ENCODE data around the gene CCN5. TPM values are rescaled to one million over a fixed set of nuclear protein-coding genes. Genes with fewer than 3 reads are reported as not detected.

CCN5 gene
- polyA plus RNA-seq, 1 experiment, result 0.37 TPM

DNA sequence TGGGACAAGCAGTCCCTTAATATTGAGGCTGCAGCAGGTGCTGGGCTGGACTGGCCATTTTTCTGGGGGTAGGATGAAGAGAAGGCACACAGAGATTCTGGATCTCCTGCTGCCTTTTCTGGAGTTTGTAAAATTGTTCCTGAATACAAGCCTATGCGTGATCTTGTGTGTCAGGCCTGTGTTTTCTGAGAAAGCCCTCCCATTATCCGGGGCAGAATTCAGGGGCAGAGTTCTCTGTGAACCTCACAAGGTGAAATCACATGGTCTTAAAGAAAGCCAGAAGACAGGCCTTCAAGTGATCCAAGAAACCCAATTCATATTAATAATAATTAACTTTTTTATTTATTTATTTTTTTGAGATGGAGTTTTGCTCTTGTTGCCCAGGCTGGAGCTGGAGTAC, 12.5 kb downstream of the CCN5 start:
- H3K9me3 ChIP-seq (ENCODE audit: control insufficient read depth, insufficient read depth, low read length), result no peaks in the 10 kb centered on the region; the same call in 1 of the 2 replicates
- ChIA-PET CTCF (interaction anchor here (1.6 kb wide), 1 partner anchor 647 kb away, joined by 3 read pairs; no protein-coding TSS in a partner anchor), POLR2A (no interaction called here)
- H3K27ac ChIP-seq (ENCODE audit: low read depth, low read length), result no peak overlapping the region
- TF ChIP-seq, protein P1, sequence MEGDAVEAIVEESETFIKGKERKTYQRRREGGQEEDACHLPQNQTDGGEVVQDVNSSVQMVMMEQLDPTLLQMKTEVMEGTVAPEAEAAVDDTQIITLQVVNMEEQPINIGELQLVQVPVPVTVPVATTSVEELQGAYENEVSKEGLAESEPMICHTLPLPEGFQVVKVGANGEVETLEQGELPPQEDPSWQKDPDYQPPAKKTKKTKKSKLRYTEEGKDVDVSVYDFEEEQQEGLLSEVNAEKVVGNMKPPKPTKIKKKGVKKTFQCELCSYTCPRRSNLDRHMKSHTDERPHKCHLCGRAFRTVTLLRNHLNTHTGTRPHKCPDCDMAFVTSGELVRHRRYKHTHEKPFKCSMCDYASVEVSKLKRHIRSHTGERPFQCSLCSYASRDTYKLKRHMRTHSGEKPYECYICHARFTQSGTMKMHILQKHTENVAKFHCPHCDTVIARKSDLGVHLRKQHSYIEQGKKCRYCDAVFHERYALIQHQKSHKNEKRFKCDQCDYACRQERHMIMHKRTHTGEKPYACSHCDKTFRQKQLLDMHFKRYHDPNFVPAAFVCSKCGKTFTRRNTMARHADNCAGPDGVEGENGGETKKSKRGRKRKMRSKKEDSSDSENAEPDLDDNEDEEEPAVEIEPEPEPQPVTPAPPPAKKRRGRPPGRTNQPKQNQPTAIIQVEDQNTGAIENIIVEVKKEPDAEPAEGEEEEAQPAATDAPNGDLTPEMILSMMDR (IDR thresholded peaks at IDR 0.05; ENCODE audit: low read depth, low read length), result no peak
- no peak for DNase-seq (ENCODE audit: low read depth, low spot score)
- peaks cover 2% of the 10 kb centered on the region for H3K27me3 ChIP-seq (ENCODE audit: control insufficient read depth, insufficient read depth, low read length)
- no peak overlapping the region for H3K4me3 ChIP-seq (ENCODE audit: low read depth, low read length)

DNA sequence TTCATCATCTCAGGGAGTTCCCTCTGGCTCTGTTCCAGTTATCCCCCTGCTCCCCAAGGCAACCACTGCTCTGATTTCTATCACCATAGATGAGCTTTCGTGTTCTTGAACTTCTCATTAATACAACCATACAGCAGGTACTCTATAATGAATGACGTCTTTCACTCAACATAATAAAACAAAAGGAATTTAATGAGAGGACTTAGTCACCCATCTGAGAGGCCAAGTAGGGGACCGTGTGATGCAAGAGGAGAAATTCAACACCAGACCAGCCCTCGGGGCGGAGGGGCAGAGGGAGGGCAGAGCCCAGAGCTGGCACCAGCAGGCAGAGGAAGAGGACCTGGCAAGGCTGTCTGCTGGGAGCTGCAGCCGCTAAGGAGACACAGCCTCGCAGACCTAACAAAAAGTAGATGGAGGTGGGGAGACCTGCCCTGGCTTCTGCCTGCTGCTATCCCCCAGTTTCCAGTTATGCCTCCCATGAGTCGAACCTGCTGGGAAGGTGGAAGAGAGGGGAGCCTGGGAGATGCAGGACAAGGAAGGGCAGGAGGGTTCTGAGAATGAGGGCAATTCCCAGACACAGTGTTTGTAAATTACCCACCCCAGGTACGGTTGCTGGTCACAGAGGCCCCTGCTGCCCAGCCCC, 13.8 kb downstream of the CCN5 start:
- no peak overlapping the region for H3K4me3 ChIP-seq (ENCODE audit: low read depth, low read length)
- ChIA-PET POLR2A (no interaction called here), CTCF (interaction anchor here (0.6 kb wide), 1 partner anchor 46 kb away, joined by 3 read pairs; no protein-coding TSS in a partner anchor)
- no peaks in the 10 kb centered on the region; the same call in 1 of the 2 replicates for H3K9me3 ChIP-seq (ENCODE audit: control insufficient read depth, insufficient read depth, low read length)
- no peak for DNase-seq (ENCODE audit: low read depth, low spot score)
- H3K27ac ChIP-seq (ENCODE audit: low read depth, low read length), result no peak overlapping the region
- TF ChIP-seq, protein P1 (IDR thresholded peaks at IDR 0.05; ENCODE audit: low read depth, low read length), result no peak
- no peaks in the 10 kb centered on the region for H3K27me3 ChIP-seq (ENCODE audit: control insufficient read depth, insufficient read depth, low read length)

DNA sequence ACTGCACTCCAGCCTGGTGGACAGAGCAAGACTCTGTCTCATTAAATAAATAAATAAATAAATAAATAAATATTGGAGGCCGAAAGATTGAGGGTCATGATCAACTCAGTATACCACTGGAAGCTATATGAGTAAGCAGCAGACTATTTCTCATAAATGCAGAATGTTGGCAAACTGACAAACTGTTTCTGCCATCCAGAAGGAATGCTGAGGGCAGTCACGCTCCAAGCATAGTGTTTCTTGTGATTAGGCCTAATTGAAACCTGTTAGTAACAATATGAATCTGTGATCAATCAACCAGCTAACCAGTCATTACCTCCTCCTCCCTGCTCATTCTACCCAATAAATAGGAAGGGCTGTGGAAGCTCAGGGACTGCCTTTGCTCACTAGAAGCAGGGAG, 15.3 kb downstream of the CCN5 start:
- POLR2A ChIA-PET, result no interaction called here
- no peak overlapping the region for H3K4me3 ChIP-seq (ENCODE audit: low read depth, low read length)
- H3K27ac ChIP-seq (ENCODE audit: low read depth, low read length), result no peak overlapping the region
- no peaks in the 10 kb centered on the region for H3K27me3 ChIP-seq (ENCODE audit: control insufficient read depth, insufficient read depth, low read length)
- CTCF ChIA-PET, result interaction anchor here (2.9 to 6.4 kb wide), 2 partner anchors 17 to 46 kb away, joined by 11 to 190 read pairs; no protein-coding TSS in a partner anchor
- TF ChIP-seq, protein P1 (IDR thresholded peaks at IDR 0.05; ENCODE audit: low read depth, low read length), result no peak
- H3K9me3 ChIP-seq (ENCODE audit: control insufficient read depth, insufficient read depth, low read length), result no peaks in the 10 kb centered on the region
- DNase-seq (ENCODE audit: low read depth, low spot score), result no peak

DNA sequence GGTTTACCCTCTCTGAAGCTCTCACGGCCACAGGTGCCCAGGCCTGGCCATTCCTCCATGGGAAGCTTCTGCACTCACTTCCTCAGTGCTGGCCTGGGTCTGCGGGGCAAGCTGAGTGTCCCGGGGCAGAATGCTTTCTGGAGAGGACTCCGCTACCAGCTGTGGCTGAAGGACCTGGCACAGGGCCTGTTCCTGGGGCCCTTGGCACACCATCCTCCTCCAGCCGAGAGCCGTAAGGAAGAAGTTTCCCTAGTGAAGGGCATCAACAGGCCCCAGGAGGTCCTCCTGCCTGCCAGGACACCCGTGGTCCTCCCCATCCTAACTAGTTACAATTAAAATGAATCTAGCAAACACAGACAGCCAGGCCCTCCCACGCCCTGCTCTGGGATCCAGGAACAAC, 16.5 kb downstream of the CCN5 start:
- no peaks in the 10 kb centered on the region for H3K9me3 ChIP-seq (ENCODE audit: control insufficient read depth, insufficient read depth, low read length)
- no peaks in the 10 kb centered on the region for H3K27me3 ChIP-seq (ENCODE audit: control insufficient read depth, insufficient read depth, low read length)
- TF ChIP-seq, protein P1 (IDR thresholded peaks at IDR 0.05; ENCODE audit: low read depth, low read length), result no peak
- H3K27ac ChIP-seq (ENCODE audit: low read depth, low read length), result no peak overlapping the region
- CTCF ChIA-PET, result interaction anchor here (0.6 to 6.4 kb wide), 10 partner anchors 8 to 683 kb away, joined by 3 to 190 read pairs (median 6); no protein-coding TSS in a partner anchor
- POLR2A ChIA-PET, result interaction anchor here (0.6 kb wide), 2 partner anchors 9 to 100 kb away, joined by 3 to 4 read pairs; no protein-coding TSS in a partner anchor
- DNase-seq (ENCODE audit: low read depth, low spot score), result no peak
- no peak overlapping the region for H3K4me3 ChIP-seq (ENCODE audit: low read depth, low read length)

DNA sequence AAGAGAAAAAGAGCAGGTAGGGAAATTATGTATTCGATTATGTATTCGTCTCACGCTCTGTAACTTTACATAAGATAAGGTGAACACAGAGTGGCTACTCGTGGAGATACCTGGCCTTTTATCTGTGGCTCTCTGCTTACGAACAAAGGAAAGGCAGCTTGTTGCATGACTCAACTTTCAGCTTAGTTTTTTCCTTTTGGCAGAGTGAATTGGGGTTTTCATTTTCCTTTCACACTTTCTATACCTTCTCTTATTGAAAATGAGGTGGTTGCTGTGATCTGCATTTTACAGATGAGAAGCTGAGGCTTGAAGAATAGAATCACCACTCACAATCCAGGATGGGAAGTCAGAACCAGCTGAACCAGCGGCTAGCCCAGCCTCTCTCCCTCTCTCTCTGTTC, 17.2 kb downstream of the CCN5 start:
- H3K27ac ChIP-seq (ENCODE audit: low read depth, low read length), result no peak overlapping the region
- no peak for DNase-seq (ENCODE audit: low read depth, low spot score)
- no peaks in the 10 kb centered on the region for H3K9me3 ChIP-seq (ENCODE audit: control insufficient read depth, insufficient read depth, low read length)
- TF ChIP-seq, protein P1 (IDR thresholded peaks at IDR 0.05; ENCODE audit: low read depth, low read length), result no peak
- ChIA-PET POLR2A (no interaction called here), CTCF (interaction anchor here (1.0 to 6.4 kb wide), 13 partner anchors 9 to 81 kb away, joined by 3 to 190 read pairs (median 5); partner anchors contain the start of gene ADA)
- no peak overlapping the region for H3K4me3 ChIP-seq (ENCODE audit: low read depth, low read length)
- H3K27me3 ChIP-seq (ENCODE audit: control insufficient read depth, insufficient read depth, low read length), result no peaks in the 10 kb centered on the region
